HG03135 (cell line): Measurements from ENCODE around the gene TTK.
A peak's percentile ranks its signal among the peaks of the same experiment; 100 is the strongest.

Experiments
- ATAC-seq: cut with Tn5 transposase; IDR thresholded peaks from one replicate; pipeline ENCODE4 v1.9.1; 2021; ENCODE audit warnings: mild to moderate bottlenecking, moderate library complexity; ENCODE audit not compliant: unreplicated experiment

Gene TTK

GRCh38 chr6:80004173-80005072, at the start of gene TTK:
TSS of gene TTK (plus strand) at chr6:80004649. CDS start at chr6:80005844, 1,195 bp downstream.
- peak; percentile 100 for ATAC-seq

GRCh38 chr6:79954849-79955248, 49.6 kb upstream of the TTK start:
- ATAC-seq, result no peak

DNA sequence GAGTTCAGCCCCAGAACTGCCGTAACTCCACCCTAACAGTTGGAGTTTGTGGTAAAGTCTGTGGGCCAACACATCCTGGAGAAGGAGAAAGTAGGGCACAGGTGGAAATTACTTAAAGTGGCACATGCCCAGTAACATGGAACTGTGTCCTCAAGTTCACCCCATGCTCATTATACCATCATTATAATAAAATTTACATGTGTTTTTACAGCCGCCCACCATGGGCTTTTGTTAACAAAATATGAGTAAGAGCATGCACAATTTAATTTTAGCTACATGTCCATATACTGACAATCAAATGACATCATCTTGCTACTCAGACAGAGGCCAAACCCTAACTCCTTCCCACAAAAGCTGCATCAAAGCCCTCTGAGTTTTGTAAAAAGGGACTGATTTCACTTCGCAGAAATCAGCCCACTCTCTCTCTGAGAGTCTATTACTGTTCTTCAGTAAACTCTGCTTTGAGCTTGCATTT, 39.8 kb upstream of the TTK start:
- ATAC-seq, result no peak

GRCh38 chr6:79967178-79967577, 37.3 kb upstream of the TTK start:
- no peak for ATAC-seq

DNA sequence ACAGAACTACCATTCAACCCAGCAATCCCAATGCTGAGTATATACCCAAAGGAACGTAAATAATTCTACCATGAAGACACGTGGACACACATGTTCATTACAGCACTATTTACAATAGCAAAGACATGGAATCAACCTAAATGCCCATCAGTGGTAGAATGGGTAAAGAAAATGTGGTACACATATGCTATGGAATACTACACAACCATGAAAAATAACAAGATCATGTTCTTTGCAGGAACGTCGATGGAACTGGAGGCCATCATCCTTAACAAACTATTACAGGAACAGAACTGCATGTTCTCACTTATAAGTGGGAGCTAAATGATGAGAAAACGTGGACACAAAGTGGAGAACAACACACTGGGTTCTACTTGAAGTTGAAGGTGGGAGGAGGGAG, 34.7 kb upstream of the TTK start:
- ATAC-seq, result no peak

DNA sequence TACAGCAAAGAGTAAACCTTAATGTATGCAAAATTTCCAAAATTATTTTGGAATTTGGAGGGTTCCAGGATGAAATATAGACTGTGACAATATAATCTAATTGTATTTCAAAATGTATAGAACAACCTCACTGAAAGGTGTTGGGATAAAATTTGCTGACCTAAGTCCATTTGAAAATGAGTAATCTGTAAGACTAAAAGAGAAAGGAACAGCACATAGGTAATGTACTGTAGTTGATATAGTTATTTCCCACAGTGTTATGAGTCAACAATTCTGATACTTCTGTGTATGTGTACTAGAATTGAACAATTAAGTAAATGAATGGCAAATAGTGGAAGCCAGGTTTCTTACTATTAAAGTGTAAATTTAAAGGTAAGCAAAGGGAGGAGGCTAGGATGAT, 33.3 kb upstream of the TTK start:
- ATAC-seq, result no peak

GRCh38 chr6:79981652-79982051, 22.8 kb upstream of the TTK start:
- ATAC-seq, result no peak

- no peak for ATAC-seq
These were observed 20.2 kb upstream of the TTK start for GRCh38 chr6:79984261-79984660.

- no peak for ATAC-seq
These were observed 19.3 kb upstream of the TTK start for GRCh38 chr6:79985128-79985527.

DNA sequence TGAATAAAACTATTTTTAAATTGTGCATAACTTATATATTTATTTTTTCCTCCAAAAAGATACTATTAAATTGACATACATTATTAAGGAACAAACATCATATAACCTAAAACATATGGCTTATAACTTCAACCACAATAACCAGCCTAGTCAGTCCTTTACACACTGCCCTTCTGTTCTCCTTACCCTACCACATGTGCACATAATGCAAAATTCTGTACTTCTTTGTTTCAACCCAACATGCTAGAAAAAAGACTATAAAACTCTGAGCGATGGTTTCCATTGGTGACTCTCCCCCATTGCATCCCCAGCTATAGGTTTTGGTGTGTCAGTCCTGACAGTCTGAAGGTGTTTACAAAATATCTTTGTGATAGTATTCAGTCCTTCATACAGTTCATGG, 14.8 kb upstream of the TTK start:
- no peak for ATAC-seq

DNA sequence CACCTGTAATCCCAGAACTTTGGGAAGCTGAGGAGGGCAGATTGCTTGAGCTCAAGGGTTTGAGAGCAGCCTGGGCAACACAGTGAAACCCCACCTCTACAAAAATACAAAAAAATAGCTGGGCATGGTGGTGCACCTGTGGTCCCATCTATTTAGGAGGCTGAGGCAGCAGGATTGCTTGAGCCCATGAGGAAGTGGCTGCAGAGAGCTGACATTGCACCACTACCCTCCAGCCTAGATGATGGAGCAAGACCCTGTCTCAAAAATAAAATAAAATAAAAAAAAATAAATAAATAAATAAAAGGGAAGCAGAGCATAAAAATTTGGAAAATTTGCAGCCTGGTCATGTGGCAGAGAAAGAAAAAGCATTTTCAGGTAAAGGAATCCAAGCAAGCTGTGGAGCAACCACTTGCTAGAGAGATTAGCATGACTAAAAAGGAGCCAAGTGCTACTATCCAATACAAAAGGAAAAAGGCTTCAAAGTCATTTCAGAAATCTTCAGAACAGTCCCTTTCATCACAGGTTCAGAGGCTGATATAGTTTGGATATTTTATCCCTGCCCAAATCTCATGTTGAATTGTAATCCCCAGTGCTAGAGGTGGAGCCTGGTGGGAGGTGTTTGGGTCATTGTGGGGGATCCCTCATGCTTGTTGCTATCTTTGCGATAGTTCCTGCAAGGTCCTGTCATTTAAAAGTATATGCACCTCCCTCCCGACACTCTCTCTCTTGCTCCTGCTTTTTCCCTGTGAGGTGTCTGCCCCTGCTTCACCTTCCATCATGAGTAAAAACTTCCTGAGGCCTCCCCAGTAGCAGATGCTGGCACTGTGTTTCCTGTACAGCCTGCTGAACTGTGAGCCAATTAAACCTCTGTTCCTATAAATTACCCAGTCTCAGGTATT, 11.2 kb upstream of the TTK start:
- ATAC-seq, result no peak

DNA sequence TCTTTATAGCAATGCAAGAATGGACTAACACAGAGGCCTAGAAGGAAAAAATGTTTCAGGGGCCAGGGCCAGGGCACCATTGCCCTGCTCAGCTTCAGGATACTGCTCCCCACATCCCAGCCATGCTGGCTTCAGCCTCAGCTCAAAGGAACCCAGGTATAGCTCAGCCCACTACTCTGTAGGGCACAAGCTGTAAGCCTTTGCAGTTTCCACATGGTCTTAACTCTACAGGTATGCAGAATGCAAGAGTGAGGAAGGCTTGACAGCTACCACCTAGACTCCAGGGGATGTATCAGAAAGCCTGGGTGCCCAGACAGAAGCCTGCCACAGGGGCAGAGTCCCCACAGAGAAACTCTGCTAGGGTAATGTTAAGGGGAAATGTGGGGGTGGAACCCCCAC, 10.5 kb upstream of the TTK start:
- ATAC-seq, result no peak

DNA sequence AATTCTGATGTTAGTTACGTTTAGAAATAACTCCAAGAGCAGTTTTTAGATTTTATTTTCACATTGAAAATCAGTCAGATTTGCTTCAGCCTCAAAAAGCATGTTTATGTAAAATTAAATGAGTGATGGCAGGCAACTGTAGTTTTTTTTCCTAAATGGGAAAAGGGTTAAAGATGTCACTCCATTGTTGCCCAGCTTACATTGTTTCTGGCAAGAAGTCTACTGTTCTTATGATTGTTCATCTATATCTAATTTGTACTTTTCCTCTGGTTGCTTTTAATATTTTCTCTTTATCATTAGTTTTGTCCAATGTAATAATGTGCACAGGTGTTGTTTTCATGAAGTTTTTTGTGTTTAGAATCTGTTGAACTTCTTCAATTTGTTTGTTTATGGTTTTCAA, 6.7 kb upstream of the TTK start:
- ATAC-seq, result no peak

DNA sequence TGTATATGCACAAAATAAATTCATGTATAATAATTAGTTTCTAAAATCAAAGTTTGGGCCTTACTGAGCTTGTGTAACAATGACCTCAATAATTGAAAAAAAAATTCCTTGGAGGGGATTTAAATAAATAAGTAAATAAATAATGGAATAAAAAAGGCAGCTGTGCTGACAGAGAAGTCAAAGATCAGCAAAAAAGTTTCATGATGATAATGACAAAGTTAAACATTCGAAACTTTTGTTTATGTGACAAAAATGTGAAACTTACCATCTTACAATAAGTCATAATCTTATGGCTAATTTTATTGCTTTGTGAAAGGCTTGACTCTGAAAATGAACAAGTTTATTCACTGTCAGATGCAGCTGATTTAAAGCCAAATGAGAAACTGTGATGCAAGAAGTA, 3.1 kb upstream of the TTK start:
- no peak for ATAC-seq

- peak; percentile 12 for ATAC-seq
These were observed 650 bp upstream of the TTK start for GRCh38 chr6:80003826-80004172.

- no peak for ATAC-seq
These were observed 957 bp downstream of the TTK start for GRCh38 chr6:80005406-80005805.

DNA sequence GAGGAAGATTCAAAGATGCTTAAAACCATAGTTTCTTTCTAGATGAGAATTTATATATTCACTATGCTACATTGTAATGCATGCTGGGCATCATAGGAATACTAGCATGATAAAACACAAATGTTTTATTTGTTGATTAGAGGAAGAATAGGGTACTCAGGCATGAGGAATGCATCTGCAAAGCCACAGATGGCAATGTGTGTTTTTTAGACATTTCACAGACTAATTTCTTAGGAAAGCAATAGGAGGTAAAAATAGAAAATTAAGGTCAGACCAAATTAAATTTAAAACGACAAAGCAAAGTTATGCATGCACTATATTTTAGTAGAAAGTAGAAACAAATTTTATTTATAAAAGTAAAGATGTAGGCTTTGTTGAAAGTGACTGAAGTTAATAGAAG, 2.1 kb downstream of the TTK start:
- ATAC-seq, result no peak

DNA sequence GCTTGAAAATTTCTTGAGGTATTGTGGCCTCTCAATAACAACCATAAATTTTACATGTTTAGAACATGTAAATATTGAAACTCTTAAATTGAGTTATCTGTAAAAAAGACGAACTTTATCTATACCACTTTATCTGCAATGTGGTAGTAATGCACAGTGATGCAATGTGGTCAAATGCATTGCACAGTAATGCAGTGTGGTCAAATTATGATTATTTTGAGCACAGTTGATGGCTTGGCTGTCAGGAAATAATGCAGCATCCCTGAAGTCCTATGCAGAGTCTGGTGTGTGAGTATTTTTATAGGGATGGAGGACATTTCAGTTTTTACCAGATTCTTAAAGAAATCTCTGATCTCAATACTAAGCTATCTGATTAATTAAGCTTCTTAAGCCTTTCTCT, 5.1 kb downstream of the TTK start:
- no peak for ATAC-seq

DNA sequence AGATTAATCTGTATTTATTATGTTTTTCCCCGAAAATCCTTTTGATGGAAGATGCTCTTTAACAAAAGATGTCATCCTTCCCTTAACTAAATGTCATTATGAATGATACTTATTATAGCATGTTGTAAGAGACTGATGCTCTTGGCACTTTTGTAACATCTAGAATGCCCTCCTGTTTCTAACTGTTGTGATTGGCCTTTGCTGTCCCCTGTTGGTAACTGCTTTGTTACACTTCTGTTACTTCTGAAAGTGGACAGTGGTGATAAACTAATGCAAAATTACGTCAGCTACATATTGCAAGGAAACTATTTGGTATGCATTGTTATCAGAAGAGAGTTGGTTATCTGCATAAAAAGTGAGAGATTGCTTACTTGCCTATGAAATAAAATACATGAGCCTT, 5.8 kb downstream of the TTK start:
- ATAC-seq, result no peak

- ATAC-seq, result no peak
These were observed 11.5 kb downstream of the TTK start for GRCh38 chr6:80015839-80016435.

DNA sequence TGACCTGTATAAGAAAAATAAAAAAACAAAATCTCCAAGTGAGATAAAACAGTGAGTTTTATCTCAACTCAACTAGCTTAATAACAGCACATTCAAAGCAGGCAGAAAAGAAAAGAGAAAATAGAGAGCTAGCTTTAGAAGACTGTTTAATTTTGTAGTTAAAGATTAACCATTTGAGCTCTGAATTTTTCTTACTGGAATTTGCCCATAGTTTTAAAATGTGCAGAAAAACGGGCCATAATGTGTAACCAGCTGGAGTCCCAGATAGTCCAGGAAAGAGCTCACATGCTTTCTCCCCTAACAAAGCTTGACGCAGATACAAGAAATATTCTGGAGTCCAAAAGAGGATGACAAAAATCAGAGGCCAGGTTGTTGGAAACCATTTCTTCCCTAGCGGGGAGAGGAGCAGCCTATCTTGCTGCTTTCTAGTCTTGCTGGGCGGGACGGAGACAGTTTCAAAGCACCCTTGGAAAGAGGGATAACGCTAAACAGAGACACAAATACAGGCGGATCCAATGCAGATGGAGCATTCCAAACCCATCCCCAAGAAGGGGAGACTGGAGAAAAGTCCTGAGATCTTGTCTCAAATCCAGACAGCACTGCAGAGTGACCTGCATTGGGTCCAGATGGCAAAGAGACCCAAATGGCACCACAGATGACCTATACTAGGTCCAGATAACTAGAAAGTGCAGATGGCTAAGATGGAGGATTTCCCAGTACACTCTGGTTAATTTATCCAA, 16.1 kb downstream of the TTK start:
- ATAC-seq, result no peak
